ENCODE measurements around the gene DARS1.
"Not testable (repeated sequence)": the region's sequence is repeated elsewhere in the genome, so short reads cannot be mapped to it uniquely, and the experiment has no call there.

- TF ChIP-seq CTCF, POLR2A (IDR thresholded peaks at IDR 0.05): not testable (repeated sequence)
These were observed 26.5 kb downstream of the DARS1 start for GRCh38 chr2:135958927-135959326.
